Neural crest cell (in vitro differentiated cells): ENCODE data around the gene CFAP61. TPM values are rescaled to one million over a fixed set of nuclear protein-coding genes. Genes with fewer than 3 reads are reported as not detected.
A peak's percentile ranks its signal among the peaks of the same experiment; 100 is the strongest.

ENCODE experiments used
- DNase-seq: peaks from one replicate; pipeline ENCODE4 v3.0.0; 2021; ENCODE audit warnings: low read depth, mixed read lengths, low spot score
- H3K27ac Mint-ChIP-seq: one replicate; pipeline ENCODE4 v1.8.0; 2021; ENCODE audit warnings: mild to moderate bottlenecking, mixed read lengths; ENCODE audit not compliant: unreplicated experiment
- H3K27me3 Mint-ChIP-seq: 2 replicates; pipeline ENCODE4 v1.8.0; 2021; ENCODE audit warnings: low read depth, mild to moderate bottlenecking, mixed read lengths
- H3K36me3 Mint-ChIP-seq: 2 replicates; pipeline ENCODE4 v1.8.0; 2021; ENCODE audit warnings: low read depth, mild to moderate bottlenecking, mixed read lengths
- H3K4me1 Mint-ChIP-seq: 2 replicates; pipeline ENCODE4 v1.8.0; 2021; ENCODE audit warnings: mixed read lengths
- H3K4me3 Mint-ChIP-seq: one replicate; pipeline ENCODE4 v1.8.0; 2021; ENCODE audit warnings: mild to moderate bottlenecking, mixed read lengths
- H3K9me3 Mint-ChIP-seq: 2 replicates; pipeline ENCODE4 v1.8.0; 2021; ENCODE audit warnings: mixed read lengths
- CTCF ChIP-seq: fragments of 200-600 bp; sonication (generic); conservative IDR thresholded peaks from 2 replicates; pipeline ENCODE4 v1.5.0; 2021; ENCODE audit warnings: antibody characterized with exemption, mild to moderate bottlenecking
- total RNA-seq: library from RNA; stranded (reverse); gene quantifications from 2 replicates; pipeline ENCODE4 v1.2.1, GENCODE V29; 2021

The CFAP61 gene
- total RNA-seq, 1 donor from 2014 or later, result 1.9 TPM

- peaks cover 39% of the 10 kb centered on the region for H3K4me1 Mint-ChIP-seq
- H3K9me3 Mint-ChIP-seq, result peaks cover 5% of the 10 kb centered on the region
- H3K4me3 Mint-ChIP-seq, result no peak overlapping the region
- H3K36me3 Mint-ChIP-seq, result no peaks in the 10 kb centered on the region
- H3K27me3 Mint-ChIP-seq, result peaks cover 2% of the 10 kb centered on the region
- no peak for TF ChIP-seq CTCF
- no peak overlapping the region for H3K27ac Mint-ChIP-seq
- DNase-seq, result no peak
These were observed 148.8 kb downstream of the CFAP61 start for GRCh38 chr20:20201124-20201523.

- peaks cover 2% of the 10 kb centered on the region for H3K27me3 Mint-ChIP-seq
- peaks cover 39% of the 10 kb centered on the region for H3K4me1 Mint-ChIP-seq
- peaks cover 5% of the 10 kb centered on the region for H3K9me3 Mint-ChIP-seq
- DNase-seq, result no peak
- no peak overlapping the region for H3K4me3 Mint-ChIP-seq
- no peak overlapping the region for H3K27ac Mint-ChIP-seq
- TF ChIP-seq CTCF, result no peak
- no peaks in the 10 kb centered on the region for H3K36me3 Mint-ChIP-seq
These were observed 149.3 kb downstream of the CFAP61 start for GRCh38 chr20:20201639-20202038.

- H3K27me3 Mint-ChIP-seq, result no peaks in the 10 kb centered on the region
- no peak for TF ChIP-seq CTCF
- H3K9me3 Mint-ChIP-seq, result peaks cover 2% of the 10 kb centered on the region
- H3K36me3 Mint-ChIP-seq, result no peaks in the 10 kb centered on the region
- H3K4me3 Mint-ChIP-seq, result no peak overlapping the region
- no peak overlapping the region for H3K27ac Mint-ChIP-seq
- peaks cover 50% of the 10 kb centered on the region for H3K4me1 Mint-ChIP-seq
- DNase-seq, result no peak
These were observed 150.4 kb downstream of the CFAP61 start for GRCh38 chr20:20202768-20203167.

- no peak overlapping the region for H3K27ac Mint-ChIP-seq
- DNase-seq, result no peak
- no peak for TF ChIP-seq CTCF
- H3K9me3 Mint-ChIP-seq, result peaks cover 2% of the 10 kb centered on the region
- H3K27me3 Mint-ChIP-seq, result no peaks in the 10 kb centered on the region
- peaks cover 53% of the 10 kb centered on the region for H3K4me1 Mint-ChIP-seq
- H3K36me3 Mint-ChIP-seq, result no peaks in the 10 kb centered on the region
- no peak overlapping the region for H3K4me3 Mint-ChIP-seq
These were observed 151.5 kb downstream of the CFAP61 start for GRCh38 chr20:20203784-20204183.

- DNase-seq, result no peak
- no peak for TF ChIP-seq CTCF
- peaks cover 2% of the 10 kb centered on the region for H3K9me3 Mint-ChIP-seq
- H3K4me3 Mint-ChIP-seq, result peak overlapping the region; percentile 4
- no peaks in the 10 kb centered on the region for H3K27me3 Mint-ChIP-seq
- H3K36me3 Mint-ChIP-seq, result no peaks in the 10 kb centered on the region
- H3K4me1 Mint-ChIP-seq, result peaks cover 51% of the 10 kb centered on the region
- peak overlapping the region; percentile 35 for H3K27ac Mint-ChIP-seq
These were observed 151.9 kb downstream of the CFAP61 start for GRCh38 chr20:20204256-20204655.
